Measurements from ENCODE around the gene HEATR5B. TPM values are rescaled to one million over a fixed set of nuclear protein-coding genes. Genes with fewer than 3 reads are reported as not detected.

Gene HEATR5B
- total and polyA plus RNA-seq, 5 donors = 9.1 to 19.2 (median 15.6) TPM

- DNase-seq (no peak), ATAC-seq (no peak)
- no peak overlapping the region for H3K27ac ChIP-seq (ENCODE audit: low read length)
- H3K9me3 ChIP-seq (ENCODE audit: control insufficient read depth, low read length) = no peaks in the 10 kb centered on the region
- intact Hi-C loops (cut with DNase I) = no loop called here
- no peaks in the 10 kb centered on the region for H3K4me1 ChIP-seq (ENCODE audit: control insufficient read depth, insufficient read depth, low read length)
- 93% methylated on average over 3 of the region's 3 CpGs for WGBS
- no peaks in the 10 kb centered on the region for H3K27me3 ChIP-seq (ENCODE audit: control insufficient read depth, insufficient read depth)
- no peak overlapping the region for H3K4me3 ChIP-seq (ENCODE audit: low read length)
These were observed 18.4 kb upstream of the HEATR5B start for GRCh38 chr2:37102588-37102987.

- WGBS = 71% methylated on average over 1 of the region's 1 CpG
- no peak for ATAC-seq
- no peak overlapping the region for H3K4me3 ChIP-seq (ENCODE audit: low read length)
These were observed 15.9 kb upstream of the HEATR5B start for GRCh38 chr2:37100054-37100453.

GRCh38 chr2:37098416-37099118 lies 14.4 kb upstream of the HEATR5B start:
- H3K9me3 ChIP-seq (ENCODE audit: control insufficient read depth, low read length) = no peaks in the 10 kb centered on the region
- intact Hi-C loops (cut with DNase I) = no loop called here
- no peak for DNase-seq
- no peak overlapping the region for H3K27ac ChIP-seq (ENCODE audit: low read length)
- no peak overlapping the region for H3K4me3 ChIP-seq (ENCODE audit: low read length)
- 85% methylated on average over 4 of the region's 4 CpGs for WGBS
- ATAC-seq = no peak
- H3K4me1 ChIP-seq (ENCODE audit: control insufficient read depth, insufficient read depth, low read length) = no peaks in the 10 kb centered on the region
- H3K27me3 ChIP-seq (ENCODE audit: control insufficient read depth, insufficient read depth) = no peaks in the 10 kb centered on the region

More at GRCh38 chr2:37100054-37100453, 15.9 kb upstream of the HEATR5B start:
- no peaks in the 10 kb centered on the region for H3K9me3 ChIP-seq (ENCODE audit: control insufficient read depth, low read length)
- H3K27me3 ChIP-seq (ENCODE audit: control insufficient read depth, insufficient read depth) = no peaks in the 10 kb centered on the region
- H3K4me1 ChIP-seq (ENCODE audit: control insufficient read depth, insufficient read depth, low read length) = no peaks in the 10 kb centered on the region
- DNase-seq = no peak
- intact Hi-C loops (cut with DNase I) = no loop called here
- H3K27ac ChIP-seq (ENCODE audit: low read length) = no peak overlapping the region

GRCh38 chr2:37096568-37096967 lies 12.4 kb upstream of the HEATR5B start:
- ATAC-seq (no peak), DNase-seq (no peak)
- Histone ChIP-seq H3K27me3 (ENCODE audit: control insufficient read depth, insufficient read depth) (no peaks in the 10 kb centered on the region), H3K4me1 (ENCODE audit: control insufficient read depth, insufficient read depth, low read length) (no peaks in the 10 kb centered on the region), H3K4me3 (ENCODE audit: low read length) (no peak overlapping the region), H3K9me3 (ENCODE audit: control insufficient read depth, low read length) (no peaks in the 10 kb centered on the region), H3K27ac (ENCODE audit: low read length) (no peak overlapping the region)
- intact Hi-C loops (cut with DNase I) = no loop called here
- 89% methylated on average over 1 of the region's 1 CpG for WGBS

GRCh38 chr2:37091873-37092272 lies 7.7 kb upstream of the HEATR5B start:
- WGBS = 89% methylated on average over 5 of the region's 5 CpGs
- ATAC-seq = no peak
- H3K27ac ChIP-seq (ENCODE audit: low read length) = no peak overlapping the region
- no peaks in the 10 kb centered on the region for H3K27me3 ChIP-seq (ENCODE audit: control insufficient read depth, insufficient read depth)
- H3K9me3 ChIP-seq (ENCODE audit: control insufficient read depth, low read length) = no peaks in the 10 kb centered on the region
- DNase-seq = no peak
- H3K4me3 ChIP-seq (ENCODE audit: low read length) = no peak overlapping the region
- H3K4me1 ChIP-seq (ENCODE audit: control insufficient read depth, insufficient read depth, low read length) = no peaks in the 10 kb centered on the region
- intact Hi-C loops (cut with DNase I) = no loop called here

- H3K4me3 ChIP-seq (ENCODE audit: low read length) = no peak overlapping the region
- no peaks in the 10 kb centered on the region for H3K27me3 ChIP-seq (ENCODE audit: control insufficient read depth, insufficient read depth)
- intact Hi-C loops (cut with DNase I) = no loop called here
- 74% methylated on average over 4 of the region's 4 CpGs for WGBS
- no peak overlapping the region for H3K27ac ChIP-seq (ENCODE audit: low read length)
- DNase-seq (no peak), ATAC-seq (no peak)
- H3K9me3 ChIP-seq (ENCODE audit: control insufficient read depth, low read length) = no peaks in the 10 kb centered on the region
- no peaks in the 10 kb centered on the region for H3K4me1 ChIP-seq (ENCODE audit: control insufficient read depth, insufficient read depth, low read length)
These were observed 5.9 kb upstream of the HEATR5B start for GRCh38 chr2:37090019-37090477.

GRCh38 chr2:37085731-37086147 lies 1.6 kb upstream of the HEATR5B start:
- Histone ChIP-seq H3K4me3 (ENCODE audit: low read length) (peak overlapping the region; percentile 8), H3K27ac (ENCODE audit: low read length) (no peak overlapping the region), H3K9me3 (ENCODE audit: control insufficient read depth, low read length) (no peaks in the 10 kb centered on the region), H3K4me1 (ENCODE audit: control insufficient read depth, insufficient read depth, low read length) (no peaks in the 10 kb centered on the region), H3K27me3 (ENCODE audit: control insufficient read depth, insufficient read depth) (no peaks in the 10 kb centered on the region)
- WGBS = 62% methylated on average over 1 of the region's 1 CpG
- DNase-seq = no peak
- no peak for ATAC-seq
- intact Hi-C loops (cut with DNase I) = no loop called here

- DNase-seq (no peak), ATAC-seq (no peak)
- H3K27me3 ChIP-seq (ENCODE audit: control insufficient read depth, insufficient read depth) = no peaks in the 10 kb centered on the region
- no peaks in the 10 kb centered on the region for H3K4me1 ChIP-seq (ENCODE audit: control insufficient read depth, insufficient read depth, low read length)
- no peaks in the 10 kb centered on the region for H3K9me3 ChIP-seq (ENCODE audit: control insufficient read depth, low read length)
- H3K27ac ChIP-seq (ENCODE audit: low read length) = no peak overlapping the region
- peak overlapping the region; percentile 80 for H3K4me3 ChIP-seq (ENCODE audit: low read length)
- 2% methylated on average over 10 of the region's 10 CpGs for WGBS
- intact Hi-C loops (cut with DNase I) = no loop called here
These were observed 625 bp upstream of the HEATR5B start for GRCh38 chr2:37084797-37085196.

- no peak overlapping the region for H3K4me3 ChIP-seq (ENCODE audit: low read length)
- intact Hi-C loops (cut with DNase I) = no loop called here
- no peak for DNase-seq
- peaks cover 2% of the 10 kb centered on the region for H3K4me1 ChIP-seq (ENCODE audit: control insufficient read depth, insufficient read depth, low read length)
- 27% methylated on average over 3 of the region's 3 CpGs for WGBS
- ATAC-seq = no peak
- no peak overlapping the region for H3K27ac ChIP-seq (ENCODE audit: low read length)
- no peaks in the 10 kb centered on the region for H3K27me3 ChIP-seq (ENCODE audit: control insufficient read depth, insufficient read depth)
- H3K9me3 ChIP-seq (ENCODE audit: control insufficient read depth, low read length) = no peaks in the 10 kb centered on the region
These were observed 3.5 kb downstream of the HEATR5B start for GRCh38 chr2:37080689-37081088.

- no peak overlapping the region for H3K27ac ChIP-seq (ENCODE audit: low read length)
- no peak for DNase-seq
- peaks cover 2% of the 10 kb centered on the region for H3K4me1 ChIP-seq (ENCODE audit: control insufficient read depth, insufficient read depth, low read length)
- H3K27me3 ChIP-seq (ENCODE audit: control insufficient read depth, insufficient read depth) = no peaks in the 10 kb centered on the region
- intact Hi-C loops (cut with DNase I) = no loop called here
- no peaks in the 10 kb centered on the region for H3K9me3 ChIP-seq (ENCODE audit: control insufficient read depth, low read length)
- 42% methylated on average over 2 of the region's 2 CpGs for WGBS
- ATAC-seq = no peak
- H3K4me3 ChIP-seq (ENCODE audit: low read length) = no peak overlapping the region
These were observed 3.9 kb downstream of the HEATR5B start for GRCh38 chr2:37080266-37080665.

GRCh38 chr2:37070931-37071330 lies 13.2 kb downstream of the HEATR5B start:
- Histone ChIP-seq H3K9me3 (ENCODE audit: control insufficient read depth, low read length) (no peaks in the 10 kb centered on the region), H3K27me3 (ENCODE audit: control insufficient read depth, insufficient read depth) (no peaks in the 10 kb centered on the region), H3K27ac (ENCODE audit: low read length) (no peak overlapping the region), H3K4me3 (ENCODE audit: low read length) (no peak overlapping the region), H3K4me1 (ENCODE audit: control insufficient read depth, insufficient read depth, low read length) (no peaks in the 10 kb centered on the region)
- DNase-seq (no peak), ATAC-seq (no peak)
- WGBS = over 99% methylated on average over 2 of the region's 2 CpGs
- intact Hi-C loops (cut with DNase I) = no loop called here

- Histone ChIP-seq H3K4me1 (ENCODE audit: control insufficient read depth, insufficient read depth, low read length) (no peaks in the 10 kb centered on the region), H3K4me3 (ENCODE audit: low read length) (no peak overlapping the region), H3K27me3 (ENCODE audit: control insufficient read depth, insufficient read depth) (no peaks in the 10 kb centered on the region), H3K27ac (ENCODE audit: low read length) (no peak overlapping the region), H3K9me3 (ENCODE audit: control insufficient read depth, low read length) (no peaks in the 10 kb centered on the region)
- DNase-seq (no peak), ATAC-seq (no peak)
- WGBS = 76% methylated on average over 6 of the region's 6 CpGs
- intact Hi-C loops (cut with DNase I) = no loop called here
These were observed 15.5 kb downstream of the HEATR5B start for GRCh38 chr2:37068686-37069085.

All from right cardiac atrium (tissue), 5 donors.